ENCODE measurements around the gene FNDC3B. TPM values are rescaled to one million over a fixed set of nuclear protein-coding genes. Genes with fewer than 3 reads are reported as not detected.

FNDC3B gene
- total and polyA plus RNA-seq, 2 of the 8 experiments (the other 6 are each of a cell fraction or from before 2014, with no cell fraction given), result 14.1 to 44.4 TPM

GRCh38 chr3:172371544-172371943, 332.2 kb downstream of the FNDC3B start:
- H3K9me3 ChIP-seq (ENCODE audit: insufficient read depth in 2 of 2, low read depth in 1 of 2, low read length in 1 of 2), result no peaks in the 10 kb centered on the region
- no peak overlapping the region for H2BK5ac ChIP-seq (ENCODE audit: low read depth, low read length)
- no peak overlapping the region for H3K14ac ChIP-seq (ENCODE audit: insufficient read length)
- ChIA-PET POLR2A (ENCODE audit: partially characterized antibody) (no interaction called here), CTCF (ENCODE audit: partially characterized antibody) (interaction anchor here (1.9 kb wide), 1 partner anchor 31 kb away, joined by 9 read pairs; no protein-coding TSS in a partner anchor)
- H2AFZ ChIP-seq (ENCODE audit: low read length), result no peak overlapping the region
- TF ChIP-seq SIRT6 (IDR thresholded peaks at IDR 0.05; ENCODE audit: low read length), result no peak
- TF ChIP-seq POU5F1 (IDR thresholded peaks at IDR 0.05; ENCODE audit: low read depth, low read length), result no peak
- TF ChIP-seq CTBP2 (IDR thresholded peaks at IDR 0.05; ENCODE audit: borderline replicate concordance, insufficient read depth, insufficient read length, low read length), result no peak
- TF ChIP-seq RBBP5 (IDR thresholded peaks at IDR 0.05; ENCODE audit: borderline replicate concordance, low read depth, low read length), result no peak
- H4K91ac ChIP-seq (replicated peaks; ENCODE audit: insufficient read length, low read length), result no peak overlapping the region
- H4K8ac ChIP-seq (ENCODE audit: extremely low read depth, insufficient read depth, low read length), result no peak overlapping the region
- H2AK5ac ChIP-seq (ENCODE audit: low read depth, low read length), result no peak overlapping the region
- H3K79me2 ChIP-seq (ENCODE audit: control insufficient read depth in 1 of 2, insufficient read depth in 2 of 2, low read length in 2 of 2), result no peaks in the 10 kb centered on the region
- H3K4me2 ChIP-seq (ENCODE audit: insufficient read depth in 1 of 2, low read depth in 2 of 2, low read length in 2 of 2), result no peak overlapping the region
- H3K27me3 ChIP-seq (replicated peaks in 1 of 4; ENCODE audit: control insufficient read depth in 3 of 4, extremely low read depth in 1 of 4, insufficient read depth in 3 of 4, low read length in 3 of 4), result no peaks in the 10 kb centered on the region
- H3K4me3 ChIP-seq (ENCODE audit: extremely low read depth in 1 of 4, insufficient read depth in 2 of 4, low read depth in 3 of 4, low read length in 4 of 4), result no peak overlapping the region
- no peak overlapping the region for H3K18ac ChIP-seq (ENCODE audit: extremely low read depth, low read length)
- H4K5ac ChIP-seq (ENCODE audit: insufficient read length, low read depth, low read length), result no peak overlapping the region
- no peak overlapping the region for H3K27ac ChIP-seq (ENCODE audit: low read depth, low read length)
- no peak overlapping the region for H2BK12ac ChIP-seq (ENCODE audit: low read depth, low read length)
- H3K23me2 ChIP-seq (ENCODE audit: low read depth, low read length), result no peaks in the 10 kb centered on the region
- H2BK120ac ChIP-seq (replicated peaks; ENCODE audit: low read depth, low read length), result no peak overlapping the region
- no peak overlapping the region for H3K56ac ChIP-seq (replicated peaks; ENCODE audit: insufficient read length, low read depth, low read length)
- H3K9ac ChIP-seq (replicated peaks in 1 of 4; ENCODE audit: extremely low read depth in 1 of 4, low read depth in 3 of 4, low read length in 3 of 4), result no peak overlapping the region
- no peak overlapping the region for H3K23ac ChIP-seq (ENCODE audit: insufficient read length)
- DNase-seq (ENCODE audit: low read depth in 1 of 2, low spot score in 2 of 2) (no peak), FAIRE-seq (no peak)
- H2BK20ac ChIP-seq (ENCODE audit: low read length), result no peak overlapping the region
- H3K79me1 ChIP-seq (ENCODE audit: low read depth, low read length), result no peaks in the 10 kb centered on the region
- no peaks in the 10 kb centered on the region for H4K20me1 ChIP-seq (replicated peaks in 1 of 2; ENCODE audit: control insufficient read depth in 1 of 2, insufficient read depth in 2 of 2, low read length in 2 of 2)
- 96% methylated on average over 4 of the region's 4 CpGs; no CpG with 5 or more reads in 1 of the 2 experiments for WGBS, 2 experiments (ENCODE audit: extremely low coverage in 1 of 2, insufficient coverage in 1 of 2, insufficient read length in 1 of 2, insufficient replicate concordance in 2 of 2, low coverage in 1 of 2, low lambda C conversion rate in 2 of 2, missing lambda C conversion rate in 1 of 2)
- H3K36me3 ChIP-seq (ENCODE audit: control insufficient read depth in 2 of 4, insufficient read depth in 4 of 4, low read length in 3 of 4), result peaks cover 0 to 6% (median 3%) of the 10 kb centered on the region in 4 experiments; a peak in 4 of 8 replicates
- no peaks in the 10 kb centered on the region for H3K4me1 ChIP-seq (replicated peaks in 1 of 4; ENCODE audit: control insufficient read depth in 3 of 4, insufficient read depth in 4 of 4, low read length in 3 of 4)
- H2BK15ac ChIP-seq (ENCODE audit: low read length), result no peak overlapping the region
- H3K4ac ChIP-seq (replicated peaks; ENCODE audit: insufficient read length, low read depth, low read length), result no peak overlapping the region
